SK-N-SH (cell line): ENCODE results near the gene LPIN1. TPM values are rescaled to one million over a fixed set of nuclear protein-coding genes. Genes with fewer than 3 reads are reported as not detected.
A peak's percentile ranks its signal among the peaks of the same experiment; 100 is the strongest.

Experiments used
- CTCF ChIA-PET: fragments of 300-600, 350-600 bp; formaldehyde crosslinking; extraction: SDS; loops from one replicate; lab custom pipeline; 2021; lab: Yijun Ruan, JAX
- POLR2A ChIA-PET: fragments of 350-600 bp; sonication (Branson Sonifier 250); formaldehyde crosslinking; extraction: SDS; loops from one replicate; lab custom pipeline; 2020; ENCODE audit warnings: antibody characterized with exemption, inconsistent platforms; lab: Yijun Ruan, JAX
- DNase-seq: peaks from one replicate; pipeline ENCODE4 v3.0.0; 2012
- H2AFZ ChIP-seq: fragments of 200-600 bp; sonication (generic); 2 replicates; pipeline ENCODE4 v1.8.1; 2016; ENCODE audit warnings: antibody characterized with exemption, mild to moderate bottlenecking, low read depth
- H3F3A ChIP-seq: fragments of 200-600 bp; sonication (generic); replicated peaks from 2 replicates; pipeline ENCODE3; 2016; ENCODE audit warnings: antibody characterized with exemption, mild to moderate bottlenecking; ENCODE audit not compliant: insufficient read depth
- H3K27ac ChIP-seq, 2 experiments: fragments of 200-500 bp in 1 of 2; fragments of 200-600 bp in 1 of 2; sonication (Bioruptor generic) in 1 of 2; sonication (generic), shearing (Covaris generic) in 1 of 2; 2 replicates each; pipeline versions ENCODE4 v1.5.1 to v1.6.1; 2014 to 2016; ENCODE audit warnings: low read depth in 2 of 2, inconsistent platforms in 1 of 2, low read length in 1 of 2, mild to moderate bottlenecking in 1 of 2, mixed read lengths in 1 of 2
- H3K27me3 ChIP-seq: fragments of 200-600 bp; sonication (generic), shearing (Covaris generic); 2 replicates; pipeline ENCODE4 v1.6.1; 2016; ENCODE audit warnings: mixed run types; ENCODE audit not compliant: insufficient read depth
- H3K36me3 ChIP-seq, 2 experiments: fragments of 200-500 bp in 1 of 2; fragments of 200-600 bp in 1 of 2; sonication (Bioruptor generic) in 1 of 2; sonication (generic) in 1 of 2; replicated peaks in 1 of 2; 2 replicates each; pipeline versions ENCODE3 to v1.5.1; 2014 to 2016; ENCODE audit warnings: low read length in 1 of 2, mild to moderate bottlenecking in 1 of 2; ENCODE audit not compliant: insufficient read depth in 2 of 2, control insufficient read depth in 1 of 2
- H3K4me1 ChIP-seq, 2 experiments: fragments of 200-500 bp in 1 of 2; fragments of 200-600 bp in 1 of 2; sonication (Bioruptor generic) in 1 of 2; sonication (generic), shearing (Covaris generic) in 1 of 2; 2 replicates each; pipeline versions ENCODE4 v1.5.1 to v1.6.1; 2014 to 2016; ENCODE audit warnings: low read depth in 1 of 2, low read length in 1 of 2, mixed run types in 1 of 2; ENCODE audit not compliant: insufficient read depth in 2 of 2, control insufficient read depth in 1 of 2
- H3K4me2 ChIP-seq: fragments of 200-600 bp; sonication (generic), shearing (Covaris generic); 2 replicates; pipeline ENCODE4 v1.6.1; 2017; ENCODE audit warnings: mixed run types
- H3K4me3 ChIP-seq, 2 experiments: fragments of 200-500 bp in 1 of 2; fragments of 200-600 bp in 1 of 2; sonication (Bioruptor generic) in 1 of 2; sonication (generic), shearing (Covaris generic) in 1 of 2; 2 replicates each; pipeline versions ENCODE4 v1.5.1 to v1.8.1; 2014 to 2016; ENCODE audit warnings: low read depth in 2 of 2, inconsistent platforms in 1 of 2, low read length in 1 of 2, mild to moderate bottlenecking in 1 of 2, mixed read lengths in 1 of 2, moderate library complexity in 1 of 2
- H3K79me2 ChIP-seq: fragments of 200-600 bp; sonication (generic); 2 replicates; pipeline ENCODE4 v1.8.1; 2017; ENCODE audit warnings: mild to moderate bottlenecking; ENCODE audit not compliant: insufficient read depth
- H3K9ac ChIP-seq: fragments of 200-600 bp; sonication (generic); 2 replicates; pipeline ENCODE4 v1.6.1; 2017; ENCODE audit warnings: mixed run types
- H3K9me2 ChIP-seq: fragments of 200-600 bp; sonication (generic); 2 replicates; pipeline ENCODE4 v1.6.1; 2017; ENCODE audit warnings: mixed run types
- H3K9me3 ChIP-seq: fragments of 200-600 bp; sonication (generic); 2 replicates; pipeline ENCODE4 v1.6.1; 2017; ENCODE audit warnings: mixed run types, mild to moderate bottlenecking, moderate library complexity
- H4K20me1 ChIP-seq: fragments of 200-600 bp; sonication (generic); 2 replicates; pipeline ENCODE4 v1.6.1; 2017; ENCODE audit warnings: mild to moderate bottlenecking, mixed run types; ENCODE audit not compliant: insufficient read depth
- ELF1 ChIP-seq: IDR thresholded peaks from 2 replicates; pipeline ENCODE4 v1.4.0; 2012
- GATA2 ChIP-seq: sonication (generic); formaldehyde crosslinking; IDR thresholded peaks from 2 replicates; pipeline ENCODE4 v1.5.0; 2020; ENCODE audit warnings: mild to moderate bottlenecking, missing genetic modification reagents
- RCOR1 ChIP-seq: fragments of 150-350 bp; IDR thresholded peaks from 2 replicates; pipeline ENCODE4 v1.6.1; 2017; ENCODE audit warnings: antibody characterized with exemption, low read length
- REST ChIP-seq: IDR thresholded peaks from 2 replicates; pipeline ENCODE4 v1.6.1; 2012; ENCODE audit warnings: mild to moderate bottlenecking, low read depth, low read length, moderate library complexity
- TEAD4 ChIP-seq: IDR thresholded peaks from 2 replicates; pipeline ENCODE4 v1.4.0; 2012; ENCODE audit warnings: mild to moderate bottlenecking, borderline replicate concordance; ENCODE audit not compliant: insufficient read depth
- ZBTB33 ChIP-seq: IDR thresholded peaks from 2 replicates; pipeline ENCODE4 v1.4.0; 2012; ENCODE audit warnings: low read depth, borderline replicate concordance
- WGBS: methylation state at CpG from one replicate; pipeline ENCODE4 v1.1.6; 2017; ENCODE audit warnings: low lambda C conversion rate; 5-methylcytosine and 5-hydroxymethylcytosine counted together
- polyA plus RNA-seq, 3 experiments: library from polyadenylated mRNA; depleted of rRNA; stranded (reverse); fragments of >200 nt; gene quantifications; 2 replicates each; pipeline ENCODE4 v1.2.3, GENCODE V29; 2012
- TF ChIP-seq, protein P1 (sequence below): IDR thresholded peaks from 2 replicates; pipeline ENCODE4 v1.4.0; 2012; ENCODE audit warnings: low read depth

LPIN1 gene
- polyA plus RNA-seq, 1 of the 3 experiments (the other 2 are of a cell fraction): 22.1 TPM

DNA sequence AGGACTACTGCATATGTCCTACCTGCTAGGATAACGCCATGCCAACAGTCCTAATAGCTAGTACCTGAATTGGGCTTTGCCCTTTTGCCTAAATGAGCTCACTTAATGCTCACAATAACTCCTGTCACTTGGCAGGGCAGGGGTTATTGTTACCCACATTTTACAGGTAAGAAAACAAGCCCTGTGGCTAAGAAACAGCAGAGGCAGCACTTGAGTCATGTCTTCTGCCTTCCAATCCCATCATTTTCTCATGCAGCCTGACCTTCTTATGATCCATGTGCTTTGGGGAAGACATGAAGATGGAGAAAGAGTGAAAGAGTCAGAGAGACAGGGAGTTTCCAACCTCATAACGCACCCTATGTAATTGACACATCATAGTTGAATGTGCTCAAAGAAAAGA lies 33.6 kb upstream of the LPIN1 start (continued):
- TF ChIP-seq REST: no peak
- TF ChIP-seq ZBTB33: no peak
- TF ChIP-seq TEAD4: no peak
- TF ChIP-seq ELF1: no peak
- no peak for TF ChIP-seq GATA2 (CRISPR knock-in tag)
- TF ChIP-seq, protein P1, sequence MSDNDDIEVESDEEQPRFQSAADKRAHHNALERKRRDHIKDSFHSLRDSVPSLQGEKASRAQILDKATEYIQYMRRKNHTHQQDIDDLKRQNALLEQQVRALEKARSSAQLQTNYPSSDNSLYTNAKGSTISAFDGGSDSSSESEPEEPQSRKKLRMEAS: no peak
- TF ChIP-seq, all 33 proteins: peak for 0

DNA sequence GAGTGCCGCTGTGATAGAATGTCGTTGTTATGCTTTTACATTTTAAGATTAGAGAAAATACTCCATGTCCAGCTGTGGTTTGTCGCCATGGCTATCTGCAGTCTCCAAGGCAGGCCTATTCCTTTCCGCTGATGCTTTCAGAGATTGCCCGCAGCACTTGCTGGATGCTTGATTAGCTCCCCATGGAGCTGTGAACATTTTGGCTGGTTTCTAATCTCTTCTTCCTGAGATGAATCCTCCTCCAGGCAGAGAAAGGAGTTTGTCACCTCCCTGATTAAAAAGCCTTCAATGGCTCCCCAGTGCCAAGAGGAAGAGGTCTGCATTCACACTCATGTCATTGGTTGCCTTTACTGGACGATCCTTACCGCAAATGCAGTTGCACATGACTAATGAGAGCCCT lies 32.6 kb upstream of the LPIN1 start:
- CTCF ChIA-PET: interaction anchor here (0.7 to 13.0 kb wide), 5 partner anchors 13 to 66 kb away, joined by 3 to 130 read pairs (median 5); no protein-coding TSS in a partner anchor
- Histone ChIP-seq H3K4me3 (no peak overlapping the region), H2AFZ (no peak overlapping the region), H3K79me2 (no peaks in the 10 kb centered on the region), H3K4me1 (peaks cover 9 to 34% of the 10 kb centered on the region in 2 experiments; a peak in 3 of 4 replicates), H3K9me3 (no peaks in the 10 kb centered on the region), H3K27ac (no peak overlapping the region; a peak in 1 of 4 replicates), H3K9ac (no peak overlapping the region), H3F3A (peaks cover 5% of the 10 kb centered on the region), H3K27me3 (peaks cover 12% of the 10 kb centered on the region; the same call in 1 of the 2 replicates), H3K4me2 (no peak overlapping the region), H3K9me2 (no peaks in the 10 kb centered on the region), H4K20me1 (no peaks in the 10 kb centered on the region), H3K36me3 (no peaks in the 10 kb centered on the region)
- no peak for TF ChIP-seq RCOR1
- TF ChIP-seq GATA2 (CRISPR knock-in tag): peak; percentile 42; the same call in 1 of the 2 replicates
- DNase-seq: peak; percentile 46
- 79% methylated on average over 7 of the region's 7 CpGs for WGBS
- POLR2A ChIA-PET: interaction anchor here (0.6 kb wide), 1 partner anchor 60 kb away, joined by 3 read pairs; no protein-coding TSS in a partner anchor
